ENCODE results near the gene MAJIN.

- no peak for TF ChIP-seq POLR2A (IDR thresholded peaks at IDR 0.05; ENCODE audit: low read depth)
- no peak for TF ChIP-seq CTCF (IDR thresholded peaks at IDR 0.05)
Measured at GRCh38 chr11:65002706-65003105, 30.8 kb upstream of the MAJIN start.

Measured in esophagus muscularis mucosa (tissue), 3 donors.